ENCODE measurements around the gene SLC15A4.

DNA sequence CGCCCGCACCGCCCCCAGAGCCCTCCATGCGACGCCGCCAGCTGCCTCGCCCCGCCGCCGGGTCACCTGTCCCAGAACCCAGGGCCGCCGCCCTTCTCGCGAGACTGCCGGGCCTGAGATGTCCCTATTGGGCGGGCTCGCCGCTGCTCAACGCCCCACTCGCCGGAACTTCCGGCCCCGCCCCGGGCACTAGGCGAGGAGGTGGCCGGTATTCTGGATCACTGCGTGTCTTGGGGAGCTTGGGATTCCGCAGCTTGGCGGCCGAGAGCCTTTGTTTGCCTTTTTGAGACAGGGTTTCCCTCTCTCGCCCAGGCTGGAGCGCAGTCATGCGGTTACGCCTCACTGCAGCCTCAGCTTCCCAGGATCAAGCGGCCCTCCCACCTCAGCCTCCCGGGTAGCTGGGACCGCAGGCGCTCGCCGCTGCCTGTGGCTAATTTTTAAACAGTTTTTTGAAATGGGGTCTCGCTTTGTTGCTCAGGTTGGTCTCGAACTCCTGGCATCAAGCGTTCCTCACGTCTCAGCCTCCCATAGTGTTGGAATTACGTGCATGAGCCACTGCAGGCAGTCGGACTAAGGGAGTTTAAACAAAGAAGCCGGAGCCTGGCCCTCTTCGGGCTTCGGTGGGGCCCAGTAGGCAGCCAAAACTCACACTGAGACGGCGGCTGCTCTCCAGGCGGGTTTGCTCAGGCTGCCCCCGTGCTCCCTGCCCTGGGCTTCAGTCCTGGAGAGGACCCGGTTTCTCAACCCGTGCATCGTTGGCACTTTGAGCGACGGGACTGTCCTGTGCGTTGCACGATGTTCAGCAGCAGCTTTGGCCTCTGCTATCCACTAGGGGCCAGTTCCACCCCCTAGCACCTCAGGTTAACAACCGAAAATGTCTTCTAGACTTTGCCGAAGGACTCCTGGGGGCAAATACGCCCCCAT, at the start of gene SLC15A4:
- TF ChIP-seq PPARA (CRISPR knock-in tag; IDR thresholded peaks at IDR 0.05; ENCODE audit: borderline replicate concordance) (no peak), ZFP30 (CRISPR knock-in tag; IDR thresholded peaks at IDR 0.05) (no peak)
- TF ChIP-seq, protein P1, sequence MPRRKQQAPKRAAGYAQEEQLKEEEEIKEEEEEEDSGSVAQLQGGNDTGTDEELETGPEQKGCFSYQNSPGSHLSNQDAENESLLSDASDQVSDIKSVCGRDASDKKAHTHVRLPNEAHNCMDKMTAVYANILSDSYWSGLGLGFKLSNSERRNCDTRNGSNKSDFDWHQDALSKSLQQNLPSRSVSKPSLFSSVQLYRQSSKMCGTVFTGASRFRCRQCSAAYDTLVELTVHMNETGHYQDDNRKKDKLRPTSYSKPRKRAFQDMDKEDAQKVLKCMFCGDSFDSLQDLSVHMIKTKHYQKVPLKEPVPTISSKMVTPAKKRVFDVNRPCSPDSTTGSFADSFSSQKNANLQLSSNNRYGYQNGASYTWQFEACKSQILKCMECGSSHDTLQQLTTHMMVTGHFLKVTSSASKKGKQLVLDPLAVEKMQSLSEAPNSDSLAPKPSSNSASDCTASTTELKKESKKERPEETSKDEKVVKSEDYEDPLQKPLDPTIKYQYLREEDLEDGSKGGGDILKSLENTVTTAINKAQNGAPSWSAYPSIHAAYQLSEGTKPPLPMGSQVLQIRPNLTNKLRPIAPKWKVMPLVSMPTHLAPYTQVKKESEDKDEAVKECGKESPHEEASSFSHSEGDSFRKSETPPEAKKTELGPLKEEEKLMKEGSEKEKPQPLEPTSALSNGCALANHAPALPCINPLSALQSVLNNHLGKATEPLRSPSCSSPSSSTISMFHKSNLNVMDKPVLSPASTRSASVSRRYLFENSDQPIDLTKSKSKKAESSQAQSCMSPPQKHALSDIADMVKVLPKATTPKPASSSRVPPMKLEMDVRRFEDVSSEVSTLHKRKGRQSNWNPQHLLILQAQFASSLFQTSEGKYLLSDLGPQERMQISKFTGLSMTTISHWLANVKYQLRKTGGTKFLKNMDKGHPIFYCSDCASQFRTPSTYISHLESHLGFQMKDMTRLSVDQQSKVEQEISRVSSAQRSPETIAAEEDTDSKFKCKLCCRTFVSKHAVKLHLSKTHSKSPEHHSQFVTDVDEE (CRISPR knock-in tag; IDR thresholded peaks at IDR 0.05), result no peak

Measured in SK-N-SH treated with all-trans-retinoic acid at 6 μM for 48 hours (cell line).